Coronary artery (tissue), 2 donors: ENCODE data around the gene GAGE12D.
"Not testable (repeated sequence)": the region's sequence is repeated elsewhere in the genome, so short reads cannot be mapped to it uniquely, and the experiment has no call there.

Source experiments
- DNase-seq: peaks from one replicate; pipeline ENCODE4 v3.0.0-alpha.2; 2017; ENCODE audit warnings: low spot score
- H3K27ac ChIP-seq, 2 donors: fragments of 200-600 bp; sonication (generic); one replicate each; pipeline ENCODE4 v1.5.1; 2016 to 2019
- H3K4me3 ChIP-seq: fragments of 200-600 bp; sonication (generic); 2 replicates; pipeline ENCODE4 v1.5.1; 2016; ENCODE audit warnings: mild to moderate bottlenecking, moderate library complexity

Gene GAGE12D

GRCh38 chrX:49541433-49541832 is at the start of gene GAGE12D:
TSS of gene GAGE12D (plus strand) at chrX:49541733. CDS start at chrX:49542888, 1,155 bp downstream.
- DNase-seq, H3K4me3 ChIP-seq, H3K27ac ChIP-seq: not testable (repeated sequence)

- not testable (repeated sequence) for DNase-seq, H3K27ac ChIP-seq, H3K4me3 ChIP-seq
These were observed 9.7 kb upstream of the GAGE12D start, which contains the start of gene GAGE12C for GRCh38 chrX:49531877-49532276. TSS of gene GAGE12C (plus strand) at chrX:49532177. CDS start at chrX:49533332, 1,155 bp downstream.

- not testable (repeated sequence) for H3K27ac ChIP-seq, H3K4me3 ChIP-seq, DNase-seq
These were observed 9.5 kb downstream of the GAGE12D start, which contains the start of gene GAGE12E for GRCh38 chrX:49550989-49551388. TSS of gene GAGE12E (plus strand) at chrX:49551289. CDS start at chrX:49552444, 1,155 bp downstream.

GRCh38 chrX:49560542-49560941 is 19.0 kb downstream of the GAGE12D start, which contains the start of gene GAGE12F:
TSS of gene GAGE12F (plus strand) at chrX:49560842. CDS start at chrX:49561997, 1,155 bp downstream.
- not testable (repeated sequence) for DNase-seq, H3K4me3 ChIP-seq, H3K27ac ChIP-seq

- DNase-seq, H3K4me3 ChIP-seq, H3K27ac ChIP-seq: not testable (repeated sequence)
These were observed 27.2 kb downstream of the GAGE12D start for GRCh38 chrX:49568728-49569127.

GRCh38 chrX:49569152-49569551 is 27.6 kb downstream of the GAGE12D start:
- not testable (repeated sequence) for H3K27ac ChIP-seq, H3K4me3 ChIP-seq, DNase-seq

GRCh38 chrX:49570100-49570499 is 28.6 kb downstream of the GAGE12D start, which contains the start of gene GAGE12G:
TSS of gene GAGE12G (plus strand) at chrX:49570400. CDS start at chrX:49571555, 1,155 bp downstream.
- not testable (repeated sequence) for DNase-seq, H3K4me3 ChIP-seq, H3K27ac ChIP-seq

GRCh38 chrX:49579649-49580048 is 38.1 kb downstream of the GAGE12D start, which contains the start of gene GAGE12H:
TSS of gene GAGE12H (plus strand) at chrX:49579949. CDS start at chrX:49581104, 1,155 bp downstream.
- DNase-seq, H3K27ac ChIP-seq, H3K4me3 ChIP-seq: not testable (repeated sequence)

- H3K4me3 ChIP-seq, H3K27ac ChIP-seq, DNase-seq: not testable (repeated sequence)
These were observed 47.7 kb downstream of the GAGE12D start, which contains the start of gene GAGE2A for GRCh38 chrX:49589196-49589595. TSS of gene GAGE2A (plus strand) at chrX:49589496. CDS start at chrX:49590651, 1,155 bp downstream.

- H3K27ac ChIP-seq, DNase-seq, H3K4me3 ChIP-seq: not testable (repeated sequence)
These were observed 48.4 kb downstream of the GAGE12D start for GRCh38 chrX:49589769-49590478.

- not testable (repeated sequence) for H3K4me3 ChIP-seq, H3K27ac ChIP-seq, DNase-seq
These were observed 49.0 kb downstream of the GAGE12D start for GRCh38 chrX:49590488-49590887.
